ENCODE measurements around the gene LNP1. TPM values are rescaled to one million over a fixed set of nuclear protein-coding genes. Genes with fewer than 3 reads are reported as not detected.

LNP1 gene
- total and polyA plus RNA-seq, 10 donors = 0.52 to 2.6 (median 1.4) TPM

GRCh38 chr3:100482176-100482575, 80.8 kb downstream of the LNP1 start:
- H3K27ac ChIP-seq = no peak overlapping the region
- no peaks in the 10 kb centered on the region for H3K9me3 ChIP-seq
- H3K36me3 ChIP-seq = no peaks in the 10 kb centered on the region
- peaks cover 0 to 4% (median 0%) of the 10 kb centered on the region in 7 donors for H3K27me3 ChIP-seq (replicated peaks in 1 of 7)
- DNase-seq = no peak
- TF ChIP-seq POLR2AphosphoS5 (IDR thresholded peaks at IDR 0.05) = no peak
- TF ChIP-seq POLR2A (IDR thresholded peaks at IDR 0.05) = no peak
- no peak for TF ChIP-seq CTCF (IDR thresholded peaks at IDR 0.05 in 8 of 11, conservative IDR thresholded peaks at IDR 0.05 in 3 of 11)
- no peaks in the 10 kb centered on the region for H3K4me1 ChIP-seq
- intact Hi-C loops (cut with DNase I; ENCODE audit: low total_unique reads) = no loop called here
- no peak overlapping the region for H3K4me3 ChIP-seq
- WGBS, 5 donors = 63 to 87% (median 74%) methylated on average over 2 of the region's 2 CpGs

- Histone ChIP-seq H3K4me3 (no peak overlapping the region), H3K27ac (no peak overlapping the region), H3K36me3 (no peaks in the 10 kb centered on the region), H3K27me3 (replicated peaks in 1 of 7) (peaks cover 0 to 4% (median 0%) of the 10 kb centered on the region in 7 donors), H3K9me3 (no peaks in the 10 kb centered on the region), H3K4me1 (no peaks in the 10 kb centered on the region)
- no peak for TF ChIP-seq POLR2A (IDR thresholded peaks at IDR 0.05)
- TF ChIP-seq POLR2AphosphoS5 (IDR thresholded peaks at IDR 0.05) = no peak
- no peak for TF ChIP-seq CTCF (IDR thresholded peaks at IDR 0.05 in 8 of 11, conservative IDR thresholded peaks at IDR 0.05 in 3 of 11)
- WGBS, 5 donors = 89 to 94% (median 92%) methylated on average over 1 of the region's 1 CpG
- intact Hi-C loops (cut with DNase I; ENCODE audit: low total_unique reads) = no loop called here
- DNase-seq = no peak
These were observed 82.2 kb downstream of the LNP1 start for GRCh38 chr3:100483529-100483928.

- no peak for DNase-seq
- Histone ChIP-seq H3K27me3 (replicated peaks in 1 of 7) (peaks cover 0 to 4% (median 0%) of the 10 kb centered on the region in 7 donors), H3K27ac (no peak overlapping the region), H3K36me3 (no peaks in the 10 kb centered on the region), H3K4me3 (no peak overlapping the region), H3K9me3 (no peaks in the 10 kb centered on the region), H3K4me1 (peaks cover 0 to 5% (median 3%) of the 10 kb centered on the region in 6 donors)
- TF ChIP-seq POLR2A (IDR thresholded peaks at IDR 0.05) = no peak
- TF ChIP-seq POLR2AphosphoS5 (IDR thresholded peaks at IDR 0.05) = no peak
- TF ChIP-seq CTCF (IDR thresholded peaks at IDR 0.05 in 8 of 11, conservative IDR thresholded peaks at IDR 0.05 in 3 of 11) = no peak
- intact Hi-C loops (cut with DNase I; ENCODE audit: low total_unique reads) = no loop called here
- 77 to 87% (median 81%) methylated on average over 2 of the region's 2 CpGs for WGBS, 5 donors
These were observed 85.5 kb downstream of the LNP1 start for GRCh38 chr3:100486808-100487207.

GRCh38 chr3:100489118-100489517, 87.8 kb downstream of the LNP1 start:
- H3K4me1 ChIP-seq = peaks cover 0 to 24% (median 18%) of the 10 kb centered on the region in 6 donors
- no peak for DNase-seq
- H3K27me3 ChIP-seq (replicated peaks in 1 of 7) = peaks cover 0 to 4% (median 0%) of the 10 kb centered on the region in 7 donors
- H3K4me3 ChIP-seq = no peak overlapping the region
- no peaks in the 10 kb centered on the region for H3K9me3 ChIP-seq
- WGBS, 5 donors = 79 to 94% (median 88%) methylated on average over 1 of the region's 1 CpG
- TF ChIP-seq POLR2A (IDR thresholded peaks at IDR 0.05) (no peak), CTCF (IDR thresholded peaks at IDR 0.05 in 8 of 11, conservative IDR thresholded peaks at IDR 0.05 in 3 of 11) (no peak), POLR2AphosphoS5 (IDR thresholded peaks at IDR 0.05) (no peak)
- no peaks in the 10 kb centered on the region for H3K36me3 ChIP-seq
- no peak overlapping the region for H3K27ac ChIP-seq
- intact Hi-C loops (cut with DNase I; ENCODE audit: low total_unique reads) = no loop called here

Data from spleen (tissue), 11 donors.